NCI-H1105 (cell line): ENCODE data around the gene BATF2.
"Not testable (repeated sequence)": the region's sequence is repeated elsewhere in the genome, so short reads cannot be mapped to it uniquely, and the experiment has no call there.

Experiments
- DNase-seq: peaks from one replicate; lab custom pipeline; 2025; lab: John Stamatoyannopoulos, UW

The BATF2 gene

DNA sequence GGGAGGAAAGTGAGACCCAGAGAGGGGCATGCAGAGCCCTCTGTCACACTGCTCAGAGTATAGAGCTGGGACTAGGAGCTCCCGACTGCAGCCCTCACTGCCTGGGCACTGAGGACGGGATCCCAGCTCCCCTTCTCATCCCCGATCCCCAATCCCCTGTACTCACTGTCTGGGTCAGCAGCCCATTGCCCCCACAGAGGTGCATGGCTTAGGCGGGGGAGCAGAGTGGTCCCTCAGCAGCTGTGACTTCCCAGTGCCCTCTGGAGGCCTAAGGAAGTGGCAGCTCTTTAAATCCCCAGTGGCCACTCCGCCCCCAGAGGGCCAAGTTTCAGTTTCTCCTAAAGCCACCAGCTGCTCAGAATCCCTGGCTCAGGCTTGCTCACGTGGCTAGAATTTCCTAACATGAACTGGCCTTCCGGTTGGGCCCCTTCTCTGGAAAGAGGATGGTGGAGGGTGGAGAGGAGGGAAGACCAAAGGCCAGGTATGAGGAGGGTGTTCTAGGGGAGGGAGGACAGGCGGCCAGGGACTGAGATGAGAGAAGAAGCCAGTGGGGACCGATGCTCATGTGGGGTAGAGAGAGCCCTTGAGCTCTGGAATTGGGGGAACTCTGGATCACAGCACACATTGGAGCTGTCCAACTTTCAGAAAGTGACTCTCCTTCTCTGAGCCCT, at the start of gene BATF2:
Gene BATF2, minus strand, starts transcription at position 262 of the 671 bp plus-strand sequence. Its CDS starts 57 bp downstream, at position 205.
- no peak for DNase-seq

GRCh38 chr11:65045728-65046127, 49.0 kb upstream of the BATF2 start:
- no peak for DNase-seq

GRCh38 chr11:65045061-65045460, 48.3 kb upstream of the BATF2 start:
- no peak for DNase-seq

DNA sequence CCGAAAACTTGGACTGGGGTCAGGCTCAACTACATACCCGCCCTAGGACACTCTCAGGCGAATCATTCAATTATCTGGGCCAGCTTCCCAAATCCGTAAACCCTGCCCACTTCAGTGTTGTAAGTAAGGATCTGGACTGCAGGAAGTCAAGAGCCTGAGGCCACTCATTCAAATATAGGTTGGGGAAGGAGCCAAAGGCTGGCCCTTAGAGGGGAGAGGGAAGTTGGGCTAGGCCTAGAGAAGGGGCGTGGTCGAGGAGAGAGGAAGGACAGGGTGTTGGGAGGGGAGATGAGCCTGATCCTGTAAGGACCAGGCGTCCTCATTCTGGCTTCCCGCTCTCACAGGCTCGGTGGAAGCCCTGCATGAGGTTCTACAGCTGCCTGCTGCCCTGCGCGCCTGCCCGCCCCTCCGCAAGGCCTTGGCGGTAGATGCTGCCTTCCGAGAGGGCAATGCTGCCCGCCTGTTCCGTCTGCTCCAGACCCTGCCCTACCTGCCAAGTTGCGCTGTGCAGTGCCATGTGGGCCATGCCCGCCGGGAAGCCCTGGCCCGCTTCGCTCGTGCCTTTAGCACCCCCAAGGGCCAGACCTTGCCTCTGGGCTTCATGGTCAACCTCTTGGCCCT, 47.2 kb upstream of the BATF2 start:
- no peak for DNase-seq

- DNase-seq: no peak
Measured at GRCh38 chr11:65042891-65043290, 46.1 kb upstream of the BATF2 start.

DNA sequence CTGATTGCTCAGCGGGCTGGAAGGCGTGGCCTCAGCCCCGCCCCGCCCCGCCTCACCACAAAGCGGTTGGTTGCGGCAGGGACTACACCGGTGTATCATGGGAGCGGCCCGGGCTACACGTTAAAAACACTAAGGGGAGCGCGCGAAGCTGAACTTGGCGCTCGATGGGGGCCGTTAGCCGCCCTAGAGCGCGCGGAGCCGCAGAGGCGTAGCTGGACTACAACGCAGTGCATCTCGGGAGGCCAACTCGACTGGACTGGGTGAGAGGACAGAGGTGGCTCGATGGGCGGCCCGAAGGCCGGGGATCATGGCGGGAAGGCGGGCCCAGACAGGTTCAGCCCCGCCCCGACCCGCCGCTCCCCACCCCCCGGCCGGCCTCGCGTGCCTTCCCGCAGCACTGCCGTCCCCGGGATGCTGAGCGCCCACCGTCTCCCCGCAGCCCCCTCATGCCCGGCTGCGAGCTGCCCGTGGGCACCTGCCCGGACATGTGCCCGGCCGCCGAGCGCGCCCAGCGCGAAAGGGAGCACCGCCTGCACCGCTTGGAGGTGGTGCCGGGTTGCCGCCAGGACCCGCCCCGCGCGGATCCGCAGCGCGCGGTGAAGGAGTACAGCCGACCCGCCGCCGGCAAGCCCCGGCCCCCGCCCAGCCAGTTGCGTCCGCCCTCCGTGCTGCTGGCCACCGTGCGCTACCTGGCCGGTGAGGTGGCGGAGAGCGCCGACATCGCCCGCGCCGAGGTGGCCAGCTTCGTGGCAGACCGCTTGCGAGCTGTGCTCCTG, 44.3 kb upstream of the BATF2 start, which contains the start of gene SAC3D1:
Gene SAC3D1, plus strand, starts transcription at position 364 of the 776 bp plus-strand sequence. Its CDS starts 83 bp downstream, at position 447.
- peak; percentile 98 for DNase-seq

GRCh38 chr11:65040520-65040846, 43.7 kb upstream of the BATF2 start:
- DNase-seq: no peak

DNA sequence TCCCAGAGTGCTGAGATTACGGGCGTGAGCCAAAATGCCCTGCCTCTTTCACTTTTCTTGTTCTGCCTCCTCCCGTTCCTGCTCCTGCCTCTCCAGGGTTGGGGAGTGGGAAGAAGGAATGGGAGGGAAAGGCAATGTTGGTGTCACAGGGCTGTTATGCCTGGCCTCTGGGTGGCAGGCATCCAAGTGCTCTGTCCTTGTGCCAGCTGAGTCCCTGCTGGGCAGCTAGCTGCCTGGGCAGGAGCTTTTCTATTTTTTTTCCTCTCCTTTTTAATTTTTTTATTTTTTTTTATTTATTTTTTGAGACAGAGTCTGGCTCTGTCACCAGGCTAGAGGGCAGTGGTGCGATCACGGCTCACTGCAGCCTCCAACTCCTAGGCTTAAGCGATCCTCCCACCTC, 40.2 kb upstream of the BATF2 start:
- DNase-seq: no peak

- no peak for DNase-seq
Measured at GRCh38 chr11:65035579-65035978, 38.8 kb upstream of the BATF2 start.

DNA sequence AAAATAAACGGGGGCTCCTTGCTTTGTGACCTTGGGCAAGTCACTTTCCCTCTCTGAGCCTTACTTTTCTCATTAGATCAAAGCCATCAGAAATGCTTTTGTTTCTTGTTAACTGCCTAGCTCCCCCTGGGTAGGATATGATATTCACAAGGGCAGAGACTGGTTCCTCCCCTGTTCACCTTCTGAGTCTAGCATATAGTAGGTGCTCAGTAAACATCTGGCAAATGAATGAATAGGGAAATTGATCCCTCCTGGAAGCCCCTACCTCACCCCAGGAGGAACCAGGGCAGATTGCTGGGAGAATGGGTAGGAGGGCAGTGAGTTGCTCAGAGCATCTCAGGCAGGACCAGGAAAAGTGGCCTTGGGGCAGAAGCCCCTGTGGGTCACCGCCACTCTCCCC, 37.7 kb upstream of the BATF2 start:
- DNase-seq: no peak

- no peak for DNase-seq
Measured at GRCh38 chr11:65032216-65032615, 35.4 kb upstream of the BATF2 start.

DNA sequence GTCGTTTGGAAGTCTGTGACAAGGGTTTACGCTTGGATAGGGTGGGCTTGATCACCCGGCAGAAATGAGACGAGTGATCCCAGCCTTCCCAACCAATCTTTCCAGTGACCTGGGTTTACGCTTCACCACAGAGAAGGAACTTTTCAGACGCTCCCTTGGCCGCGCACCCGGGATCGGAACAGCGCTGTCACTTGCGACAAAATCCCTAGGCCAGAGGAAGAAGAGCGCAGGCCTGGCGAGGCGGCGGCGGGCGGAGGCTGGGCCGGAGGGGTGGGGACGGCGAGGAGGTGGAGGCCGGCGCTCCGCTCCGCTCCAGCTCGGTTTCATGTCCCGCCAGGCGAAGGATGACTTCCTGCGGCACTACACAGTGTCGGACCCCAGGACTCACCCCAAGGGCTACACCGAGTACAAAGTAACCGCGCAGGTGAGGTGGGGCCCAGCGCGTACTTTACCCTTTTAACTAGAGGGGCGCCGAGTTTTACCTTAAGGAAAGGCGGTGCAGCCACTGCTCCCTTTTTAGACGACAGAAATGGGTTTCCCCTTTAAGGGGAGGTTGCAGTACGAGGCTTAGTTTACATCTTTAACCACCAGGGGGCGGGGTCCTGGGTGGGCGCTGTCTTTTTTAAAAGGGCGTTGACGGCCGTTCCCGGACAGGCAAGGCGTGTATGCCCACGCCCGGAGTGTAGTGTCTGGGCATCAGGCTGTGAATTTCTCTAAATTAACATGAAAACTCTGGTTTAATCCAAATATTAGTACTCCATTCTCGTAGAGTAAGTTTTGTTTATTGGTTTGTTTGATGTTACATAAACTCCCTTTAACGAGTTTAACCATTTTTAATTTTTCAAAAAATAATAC, 30.7 kb upstream of the BATF2 start, which contains the start of gene SNX15:
Gene SNX15, plus strand, starts transcription at position 227 of the 855 bp plus-strand sequence. Its CDS starts 99 bp downstream, at position 326.
- DNase-seq: peak; percentile 97

DNA sequence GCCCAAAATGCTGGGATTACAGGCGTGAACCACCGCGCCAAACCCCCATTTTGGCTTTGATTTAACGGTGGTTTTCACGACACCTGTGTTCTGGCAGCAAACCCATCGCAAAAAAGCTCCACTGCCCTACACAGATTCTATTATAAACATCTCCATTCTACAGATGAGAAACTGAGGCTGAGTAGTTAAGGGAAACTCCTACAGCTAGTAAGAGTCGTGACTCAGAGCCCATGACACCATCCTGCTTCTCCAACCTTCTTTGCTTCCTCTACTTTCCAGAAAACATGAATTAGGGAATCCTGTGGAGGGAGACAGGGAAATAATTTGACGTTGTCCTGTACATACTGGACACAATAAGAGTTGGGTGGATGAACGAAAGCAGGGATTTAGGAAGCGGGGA, 30.0 kb upstream of the BATF2 start:
- no peak for DNase-seq

- DNase-seq: not testable (repeated sequence)
Measured at GRCh38 chr11:65023502-65023901, 26.7 kb upstream of the BATF2 start.

DNA sequence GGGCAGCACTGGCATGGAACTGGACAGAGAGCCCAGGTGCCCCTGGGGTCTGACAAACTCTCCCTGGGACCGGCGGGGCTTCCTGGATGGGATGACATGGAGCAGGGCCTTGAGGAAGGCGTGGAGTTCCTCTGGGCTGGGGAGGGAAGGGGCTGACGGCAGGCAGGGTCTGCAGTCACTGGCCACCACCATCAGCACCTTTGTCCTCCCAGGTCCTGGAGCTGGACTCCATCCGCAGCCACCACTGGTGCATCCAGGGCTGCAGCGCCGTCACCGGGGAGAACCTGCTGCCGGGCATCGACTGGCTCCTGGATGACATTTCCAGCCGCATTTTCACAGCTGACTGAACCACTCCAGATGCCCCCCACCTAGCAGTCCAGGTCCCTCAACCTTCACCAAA, 24.7 kb upstream of the BATF2 start:
- no peak for DNase-seq

- no peak for DNase-seq
Measured at GRCh38 chr11:65021003-65021402, 24.2 kb upstream of the BATF2 start.

- no peak for DNase-seq
Measured at GRCh38 chr11:65019824-65020223, 23.1 kb upstream of the BATF2 start.

DNA sequence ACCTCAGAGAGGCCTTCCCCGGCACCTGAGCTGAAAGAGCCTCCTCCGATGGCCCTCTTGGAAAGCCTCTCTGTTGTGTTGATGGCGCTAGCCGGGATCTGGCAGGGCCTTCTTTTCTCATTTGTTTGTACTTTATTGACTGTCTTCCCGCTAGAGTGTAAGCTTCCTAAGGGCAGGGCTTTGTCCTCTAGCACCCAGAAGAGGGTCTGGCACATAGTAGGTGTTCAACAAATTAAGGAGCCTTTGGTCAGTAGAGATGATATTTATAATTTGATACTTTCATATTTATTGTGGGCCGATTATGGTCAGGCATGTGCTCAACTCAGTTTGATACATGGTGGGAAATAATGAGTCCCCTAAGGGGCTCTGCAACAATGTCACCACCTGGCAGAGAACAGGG, 21.2 kb upstream of the BATF2 start:
- DNase-seq: no peak

- DNase-seq: no peak
Measured at GRCh38 chr11:65016705-65017104, 19.9 kb upstream of the BATF2 start.

- no peak for DNase-seq
Measured at GRCh38 chr11:65014726-65015227, 18.0 kb upstream of the BATF2 start.

GRCh38 chr11:65013888-65014725, 17.3 kb upstream of the BATF2 start, which contains the start of gene ARL2:
Gene ARL2 (plus strand): TSS chr11:65014160. CDS start chr11:65014208, 48 bp downstream.
- DNase-seq: peak; percentile 94
